ENCODE data around the gene PMM2.

The PMM2 gene

DNA sequence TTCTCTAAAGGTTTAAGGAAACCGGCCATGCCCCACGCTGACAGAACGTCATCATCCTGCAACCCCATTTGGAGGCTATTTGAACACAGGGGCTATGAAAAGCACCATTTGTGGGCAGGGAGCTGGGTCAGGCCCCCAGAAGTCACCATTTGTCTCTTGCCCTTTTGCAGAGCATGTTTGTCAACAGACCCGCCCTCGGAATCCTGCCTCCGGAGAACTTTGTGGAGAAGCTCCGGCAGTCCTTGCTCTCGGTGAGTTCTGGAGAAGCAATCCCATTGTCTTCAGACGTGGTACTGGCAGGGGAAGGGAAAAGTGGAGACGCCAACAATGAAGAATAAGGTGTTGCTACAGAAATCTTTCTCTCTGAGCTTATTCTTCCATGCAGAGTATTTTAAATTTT lies 33.7 kb upstream of the PMM2 start:
- Histone ChIP-seq H3K4me2 (ENCODE audit: low read length) (no peak overlapping the region), H3K27me3 (ENCODE audit: control insufficient read depth, insufficient read depth, low read length) (no peaks in the 10 kb centered on the region), H3K9me3 (replicated peaks; ENCODE audit: low read length) (no peaks in the 10 kb centered on the region), H3K4me3 (ENCODE audit: low read length) (no peak overlapping the region), H3K9ac (ENCODE audit: low read depth, low read length) (no peak overlapping the region), H3K36me3 (ENCODE audit: insufficient read depth, low read length) (no peaks in the 10 kb centered on the region), H3K4me1 (ENCODE audit: control insufficient read depth, insufficient read depth, low read length) (no peaks in the 10 kb centered on the region)

DNA sequence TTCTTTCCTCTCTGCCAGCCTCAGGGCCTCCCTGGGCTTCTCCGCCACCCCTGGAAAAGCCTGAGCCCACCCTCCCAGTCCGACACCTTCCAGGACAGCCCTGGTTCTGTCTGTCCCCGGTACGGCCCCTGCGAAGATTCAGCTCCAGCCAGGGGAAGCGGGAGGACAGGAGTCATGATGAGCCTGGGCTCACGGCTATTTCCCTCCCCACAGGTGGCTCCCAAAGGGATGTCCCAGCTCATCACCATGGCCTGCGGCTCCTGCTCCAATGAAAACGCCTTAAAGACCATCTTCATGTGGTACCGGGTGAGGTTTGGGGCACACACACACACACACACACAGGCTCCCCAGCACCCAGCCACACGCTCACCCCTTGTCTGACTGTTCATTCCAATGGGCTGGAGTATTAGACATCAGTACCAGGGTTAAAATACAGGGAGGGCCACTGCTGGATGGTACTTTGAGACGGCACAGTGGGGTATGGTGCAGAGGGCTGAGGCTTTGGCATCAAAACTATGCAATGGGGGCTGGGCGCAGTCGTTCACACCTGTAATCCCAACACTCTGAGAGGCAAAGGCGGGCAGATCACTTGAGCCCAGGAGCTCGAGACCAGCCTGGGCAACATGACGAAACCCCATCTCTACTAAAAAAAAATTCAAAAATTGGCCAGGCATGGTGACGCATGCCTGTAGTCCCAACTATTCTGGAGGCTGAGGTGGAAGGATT lies 33.0 kb upstream of the PMM2 start:
- no peaks in the 10 kb centered on the region for H3K36me3 ChIP-seq (ENCODE audit: insufficient read depth, low read length)
- H3K9ac ChIP-seq (ENCODE audit: low read depth, low read length): no peak overlapping the region
- no peaks in the 10 kb centered on the region for H3K4me1 ChIP-seq (ENCODE audit: control insufficient read depth, insufficient read depth, low read length)
- no peak overlapping the region for H3K4me2 ChIP-seq (ENCODE audit: low read length)
- no peaks in the 10 kb centered on the region for H3K27me3 ChIP-seq (ENCODE audit: control insufficient read depth, insufficient read depth, low read length)
- H3K9me3 ChIP-seq (replicated peaks; ENCODE audit: low read length): no peaks in the 10 kb centered on the region
- H3K4me3 ChIP-seq (ENCODE audit: low read length): no peak overlapping the region

DNA sequence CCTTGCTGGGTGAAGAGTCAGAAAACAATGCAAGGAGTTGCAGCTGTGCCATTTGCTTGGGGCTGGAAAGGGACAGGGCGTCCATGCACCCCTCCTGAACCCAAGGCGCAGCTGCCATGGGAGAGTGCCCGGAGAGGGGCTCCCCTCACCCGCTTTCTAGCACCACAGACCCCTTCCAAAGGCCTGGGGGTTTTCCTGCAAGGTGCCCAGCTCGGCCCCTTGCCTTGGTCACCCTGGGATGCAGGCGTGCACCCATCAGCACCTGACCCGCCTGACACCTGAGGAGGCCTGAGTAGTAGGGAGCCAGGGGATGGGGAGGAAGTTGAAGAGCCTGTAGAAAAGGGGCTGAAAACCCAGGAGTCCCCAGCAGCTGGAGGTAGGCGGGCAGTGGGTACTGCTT lies 30.5 kb upstream of the PMM2 start:
- Histone ChIP-seq H3K36me3 (ENCODE audit: insufficient read depth, low read length) (no peaks in the 10 kb centered on the region), H3K9me3 (replicated peaks; ENCODE audit: low read length) (no peaks in the 10 kb centered on the region), H3K4me3 (ENCODE audit: low read length) (no peak overlapping the region), H3K4me1 (ENCODE audit: control insufficient read depth, insufficient read depth, low read length) (no peaks in the 10 kb centered on the region), H3K4me2 (ENCODE audit: low read length) (no peak overlapping the region), H3K9ac (ENCODE audit: low read depth, low read length) (no peak overlapping the region), H3K27me3 (ENCODE audit: control insufficient read depth, insufficient read depth, low read length) (no peaks in the 10 kb centered on the region)

DNA sequence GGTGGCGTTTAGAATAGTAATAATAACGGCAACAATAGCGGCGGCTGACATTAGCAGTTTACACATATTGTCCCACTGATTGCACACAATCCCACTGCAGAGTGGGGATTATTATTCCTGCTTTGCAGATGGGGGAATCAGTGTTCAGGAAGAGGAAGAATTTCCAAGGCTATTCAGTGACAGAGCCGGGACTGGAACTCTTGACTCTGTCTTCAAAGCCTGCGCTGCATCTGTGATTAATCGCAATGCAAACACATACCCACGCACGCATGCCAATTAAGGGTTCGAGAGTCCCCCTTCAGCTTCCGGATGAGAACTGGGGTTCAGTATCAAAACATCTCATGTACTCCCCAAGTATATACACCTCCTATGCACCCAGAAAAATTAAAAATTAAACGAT lies 29.4 kb upstream of the PMM2 start:
- Histone ChIP-seq H3K4me3 (ENCODE audit: low read length) (no peak overlapping the region), H3K27me3 (ENCODE audit: control insufficient read depth, insufficient read depth, low read length) (no peaks in the 10 kb centered on the region), H3K4me1 (ENCODE audit: control insufficient read depth, insufficient read depth, low read length) (no peaks in the 10 kb centered on the region), H3K4me2 (ENCODE audit: low read length) (no peak overlapping the region), H3K9me3 (replicated peaks; ENCODE audit: low read length) (no peaks in the 10 kb centered on the region), H3K36me3 (ENCODE audit: insufficient read depth, low read length) (no peaks in the 10 kb centered on the region), H3K9ac (ENCODE audit: low read depth, low read length) (no peak overlapping the region)

DNA sequence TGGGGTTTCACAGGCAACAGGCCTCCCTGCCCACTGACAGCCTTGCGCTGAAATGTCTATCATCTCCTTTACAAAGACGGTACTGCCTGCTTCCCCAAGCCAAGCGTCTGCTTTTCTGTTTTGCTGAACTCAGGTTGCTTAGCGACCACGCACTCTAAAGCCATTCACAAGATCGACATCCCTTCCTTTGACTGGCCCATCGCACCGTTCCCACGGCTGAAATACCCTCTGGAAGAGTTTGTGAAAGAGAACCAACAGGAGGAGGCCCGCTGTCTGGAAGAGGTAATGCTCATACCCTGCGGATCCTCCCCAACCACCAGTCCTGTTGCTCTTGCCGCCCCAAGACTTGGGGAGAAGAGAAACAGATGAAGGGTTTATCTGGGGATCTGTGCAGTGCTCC lies 28.9 kb upstream of the PMM2 start:
- Histone ChIP-seq H3K4me2 (ENCODE audit: low read length) (no peak overlapping the region), H3K9me3 (replicated peaks; ENCODE audit: low read length) (no peaks in the 10 kb centered on the region), H3K4me3 (ENCODE audit: low read length) (no peak overlapping the region), H3K27me3 (ENCODE audit: control insufficient read depth, insufficient read depth, low read length) (no peaks in the 10 kb centered on the region), H3K36me3 (ENCODE audit: insufficient read depth, low read length) (no peaks in the 10 kb centered on the region), H3K9ac (ENCODE audit: low read depth, low read length) (no peak overlapping the region), H3K4me1 (ENCODE audit: control insufficient read depth, insufficient read depth, low read length) (no peaks in the 10 kb centered on the region)

DNA sequence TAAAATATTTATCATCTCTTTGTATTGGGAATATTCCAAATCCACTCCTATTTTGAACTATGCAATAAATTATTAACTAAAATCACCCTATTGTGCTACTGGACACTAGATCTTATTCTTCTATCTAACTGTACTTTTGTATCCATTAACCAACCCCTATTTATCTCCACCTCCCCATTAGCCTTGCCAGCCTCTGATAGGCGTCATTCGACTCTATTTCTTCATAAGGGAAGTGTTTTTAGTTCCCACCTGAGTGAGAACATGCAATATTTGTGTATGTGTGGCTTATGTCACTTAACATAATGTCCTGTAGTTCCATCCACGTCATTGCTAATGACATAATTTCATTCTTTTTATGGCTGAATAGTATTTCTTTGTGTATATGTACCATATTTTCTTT lies 24.1 kb upstream of the PMM2 start:
- Histone ChIP-seq H3K4me3 (ENCODE audit: low read length) (no peak overlapping the region), H3K27me3 (ENCODE audit: control insufficient read depth, insufficient read depth, low read length) (no peaks in the 10 kb centered on the region), H3K9me3 (replicated peaks; ENCODE audit: low read length) (no peaks in the 10 kb centered on the region), H3K4me1 (ENCODE audit: control insufficient read depth, insufficient read depth, low read length) (no peaks in the 10 kb centered on the region), H3K36me3 (ENCODE audit: insufficient read depth, low read length) (no peaks in the 10 kb centered on the region), H3K4me2 (ENCODE audit: low read length) (no peak overlapping the region), H3K9ac (ENCODE audit: low read depth, low read length) (no peak overlapping the region)

DNA sequence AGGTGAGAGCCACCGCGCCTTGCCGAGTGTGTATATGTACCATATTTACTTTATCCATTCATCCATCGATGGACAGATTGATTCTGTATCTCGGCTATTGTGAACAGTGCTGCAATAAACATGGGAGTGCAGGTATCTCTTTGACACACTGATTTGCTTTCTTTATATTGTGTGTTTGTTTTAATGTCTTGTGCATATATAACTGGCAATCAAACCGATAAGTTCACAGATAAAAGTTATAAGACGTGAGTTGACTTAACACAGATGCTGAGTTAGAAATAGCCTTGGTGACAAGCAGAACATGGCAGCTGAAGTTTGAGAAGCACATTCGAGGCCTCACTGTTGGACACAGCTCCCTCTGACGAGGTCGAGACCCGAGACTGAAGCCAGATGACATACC lies 23.4 kb upstream of the PMM2 start:
- no peak overlapping the region for H3K4me2 ChIP-seq (ENCODE audit: low read length)
- H3K27me3 ChIP-seq (ENCODE audit: control insufficient read depth, insufficient read depth, low read length): no peaks in the 10 kb centered on the region
- H3K9me3 ChIP-seq (replicated peaks; ENCODE audit: low read length): no peaks in the 10 kb centered on the region
- H3K4me3 ChIP-seq (ENCODE audit: low read length): no peak overlapping the region
- no peak overlapping the region for H3K9ac ChIP-seq (ENCODE audit: low read depth, low read length)
- H3K4me1 ChIP-seq (ENCODE audit: control insufficient read depth, insufficient read depth, low read length): no peaks in the 10 kb centered on the region
- H3K36me3 ChIP-seq (ENCODE audit: insufficient read depth, low read length): no peaks in the 10 kb centered on the region

DNA sequence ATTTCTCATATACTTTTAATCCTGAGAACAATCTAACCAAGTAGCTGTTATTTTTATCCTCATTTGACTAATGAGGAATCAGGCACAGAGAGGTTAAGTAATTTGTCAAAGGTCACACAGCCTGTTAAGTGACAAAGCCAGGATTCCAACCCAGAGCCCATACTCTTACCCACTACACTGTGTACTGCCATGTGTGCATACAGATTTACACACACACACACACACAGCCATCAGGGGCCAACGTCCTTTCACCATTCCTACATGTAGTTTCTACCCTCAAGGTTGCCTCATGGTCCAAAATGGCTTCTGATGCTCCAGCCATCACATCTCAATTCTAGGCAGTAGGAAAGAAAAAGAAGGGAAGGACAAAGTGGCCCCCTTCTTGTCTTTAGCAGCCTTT lies 22.3 kb upstream of the PMM2 start:
- H3K27me3 ChIP-seq (ENCODE audit: control insufficient read depth, insufficient read depth, low read length): no peaks in the 10 kb centered on the region
- H3K9me3 ChIP-seq (replicated peaks; ENCODE audit: low read length): no peaks in the 10 kb centered on the region
- H3K4me3 ChIP-seq (ENCODE audit: low read length): no peak overlapping the region
- H3K4me2 ChIP-seq (ENCODE audit: low read length): no peak overlapping the region
- no peak overlapping the region for H3K9ac ChIP-seq (ENCODE audit: low read depth, low read length)
- no peaks in the 10 kb centered on the region for H3K4me1 ChIP-seq (ENCODE audit: control insufficient read depth, insufficient read depth, low read length)
- H3K36me3 ChIP-seq (ENCODE audit: insufficient read depth, low read length): no peaks in the 10 kb centered on the region

DNA sequence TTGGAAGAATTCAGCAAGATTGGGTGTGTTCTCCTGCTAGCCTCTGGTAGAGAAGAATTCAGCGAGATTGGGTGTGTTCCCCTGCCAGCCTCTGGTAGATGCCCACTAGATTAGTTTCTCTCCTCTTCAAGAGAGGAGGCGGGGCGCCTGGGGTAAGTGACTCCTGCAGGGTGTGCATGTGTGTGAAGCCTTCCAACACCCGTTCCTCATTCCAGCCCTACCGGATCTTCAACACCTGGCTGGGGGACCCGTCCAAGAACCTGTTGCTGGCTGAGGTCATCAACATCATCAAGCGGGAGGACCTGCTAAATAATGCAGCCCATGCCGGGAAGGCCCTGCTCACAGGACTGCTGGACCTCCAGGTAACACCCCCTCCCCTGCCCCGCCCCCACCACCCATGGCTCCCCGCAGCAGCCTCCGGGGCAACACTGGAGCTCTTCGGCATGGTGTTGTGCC lies 21.5 kb upstream of the PMM2 start:
- no peaks in the 10 kb centered on the region for H3K36me3 ChIP-seq (ENCODE audit: insufficient read depth, low read length)
- no peaks in the 10 kb centered on the region for H3K27me3 ChIP-seq (ENCODE audit: control insufficient read depth, insufficient read depth, low read length)
- no peak overlapping the region for H3K4me3 ChIP-seq (ENCODE audit: low read length)
- H3K9me3 ChIP-seq (replicated peaks; ENCODE audit: low read length): no peaks in the 10 kb centered on the region
- H3K9ac ChIP-seq (ENCODE audit: low read depth, low read length): no peak overlapping the region
- H3K4me1 ChIP-seq (ENCODE audit: control insufficient read depth, insufficient read depth, low read length): no peaks in the 10 kb centered on the region
- no peak overlapping the region for H3K4me2 ChIP-seq (ENCODE audit: low read length)

DNA sequence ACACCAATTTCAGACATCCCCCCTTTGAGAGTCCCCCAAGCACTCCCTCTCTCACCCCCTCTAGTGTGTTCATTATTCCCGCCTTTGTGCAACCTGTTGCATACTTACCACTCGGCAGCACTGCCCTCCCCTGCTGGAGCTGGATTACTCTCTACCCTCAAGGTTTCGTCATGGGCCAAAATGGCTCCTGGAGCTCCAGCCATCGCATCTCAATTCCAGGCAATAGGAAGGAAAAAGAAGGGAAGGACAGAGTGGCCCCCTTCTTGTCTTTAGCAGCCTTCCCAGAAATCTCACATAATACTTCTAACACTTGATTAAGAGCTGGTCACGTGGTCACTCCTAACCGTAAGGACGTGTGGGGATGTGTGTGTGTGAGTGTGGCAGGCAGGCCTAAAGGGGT lies 20.4 kb upstream of the PMM2 start:
- Histone ChIP-seq H3K36me3 (ENCODE audit: insufficient read depth, low read length) (no peaks in the 10 kb centered on the region), H3K4me3 (ENCODE audit: low read length) (no peak overlapping the region), H3K9ac (ENCODE audit: low read depth, low read length) (no peak overlapping the region), H3K9me3 (replicated peaks; ENCODE audit: low read length) (no peaks in the 10 kb centered on the region), H3K4me2 (ENCODE audit: low read length) (no peak overlapping the region), H3K27me3 (ENCODE audit: control insufficient read depth, insufficient read depth, low read length) (peaks cover 6% of the 10 kb centered on the region), H3K4me1 (ENCODE audit: control insufficient read depth, insufficient read depth, low read length) (no peaks in the 10 kb centered on the region)

DNA sequence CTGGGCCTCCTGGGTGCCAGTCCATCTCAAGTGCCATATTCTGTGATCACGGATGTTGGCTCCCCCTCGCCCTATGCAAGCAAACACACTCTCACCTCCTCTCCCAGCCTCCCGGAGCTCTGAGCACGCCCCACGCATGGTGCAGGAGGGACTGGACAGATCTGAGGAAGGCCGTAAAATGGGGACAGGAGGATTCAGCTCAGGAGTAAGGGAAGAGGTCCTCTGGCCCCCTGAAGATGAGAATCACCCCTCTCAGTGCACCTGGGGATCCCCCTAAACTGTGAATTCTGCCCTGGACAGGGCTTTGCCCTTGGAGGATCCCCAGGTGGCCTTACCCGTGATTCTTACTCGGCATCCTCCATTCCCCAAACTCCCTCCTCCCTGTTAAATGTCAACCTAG lies 15.8 kb upstream of the PMM2 start:
- Histone ChIP-seq H3K4me2 (ENCODE audit: low read length) (no peak overlapping the region), H3K4me3 (ENCODE audit: low read length) (no peak overlapping the region), H3K27me3 (ENCODE audit: control insufficient read depth, insufficient read depth, low read length) (peaks cover 7% of the 10 kb centered on the region), H3K36me3 (ENCODE audit: insufficient read depth, low read length) (no peaks in the 10 kb centered on the region), H3K9ac (ENCODE audit: low read depth, low read length) (no peak overlapping the region), H3K9me3 (replicated peaks; ENCODE audit: low read length) (no peaks in the 10 kb centered on the region), H3K4me1 (ENCODE audit: control insufficient read depth, insufficient read depth, low read length) (no peaks in the 10 kb centered on the region)

DNA sequence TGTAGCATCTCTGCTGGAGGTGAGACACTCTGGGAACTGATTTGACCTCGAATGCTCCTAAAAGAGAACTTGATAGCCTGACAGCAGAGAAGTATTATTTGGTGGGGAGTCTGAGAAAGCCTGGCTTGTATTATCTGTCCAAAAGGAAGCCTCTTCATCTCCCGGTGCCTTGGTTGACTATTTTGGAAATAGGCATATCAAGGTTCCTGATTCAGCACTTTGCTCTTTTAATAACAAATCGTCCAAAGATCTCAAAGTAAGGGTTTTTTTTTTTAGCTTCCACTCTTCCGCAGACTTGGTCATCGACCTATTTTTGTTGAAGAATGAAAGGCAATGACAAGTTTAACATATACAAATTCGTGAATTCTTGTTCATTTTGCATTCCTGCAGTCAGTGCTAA lies 15.0 kb upstream of the PMM2 start:
- H3K4me1 ChIP-seq (ENCODE audit: control insufficient read depth, insufficient read depth, low read length): no peaks in the 10 kb centered on the region
- peaks cover 7% of the 10 kb centered on the region for H3K27me3 ChIP-seq (ENCODE audit: control insufficient read depth, insufficient read depth, low read length)
- H3K36me3 ChIP-seq (ENCODE audit: insufficient read depth, low read length): no peaks in the 10 kb centered on the region
- H3K9me3 ChIP-seq (replicated peaks; ENCODE audit: low read length): no peaks in the 10 kb centered on the region
- H3K4me2 ChIP-seq (ENCODE audit: low read length): no peak overlapping the region
- H3K9ac ChIP-seq (ENCODE audit: low read depth, low read length): no peak overlapping the region
- no peak overlapping the region for H3K4me3 ChIP-seq (ENCODE audit: low read length)
